ENCODE data around the gene MED12L.

MED12L gene

GRCh38 chr3:151350656-151351055 is 265.2 kb downstream of the MED12L start:
- no peak overlapping the region for H3K4me3 ChIP-seq (ENCODE audit: low read depth, low read length)
- no peak for TF ChIP-seq CTCF (IDR thresholded peaks at IDR 0.05; ENCODE audit: control insufficient read depth, extremely low read depth, insufficient read depth)
- DNase-seq (ENCODE audit: low read depth): no peak

GRCh38 chr3:151351219-151351618 is 265.8 kb downstream of the MED12L start:
- no peak for TF ChIP-seq CTCF (IDR thresholded peaks at IDR 0.05; ENCODE audit: control insufficient read depth, extremely low read depth, insufficient read depth)
- H3K4me3 ChIP-seq (ENCODE audit: low read depth, low read length): no peak overlapping the region
- DNase-seq (ENCODE audit: low read depth): no peak

DNA sequence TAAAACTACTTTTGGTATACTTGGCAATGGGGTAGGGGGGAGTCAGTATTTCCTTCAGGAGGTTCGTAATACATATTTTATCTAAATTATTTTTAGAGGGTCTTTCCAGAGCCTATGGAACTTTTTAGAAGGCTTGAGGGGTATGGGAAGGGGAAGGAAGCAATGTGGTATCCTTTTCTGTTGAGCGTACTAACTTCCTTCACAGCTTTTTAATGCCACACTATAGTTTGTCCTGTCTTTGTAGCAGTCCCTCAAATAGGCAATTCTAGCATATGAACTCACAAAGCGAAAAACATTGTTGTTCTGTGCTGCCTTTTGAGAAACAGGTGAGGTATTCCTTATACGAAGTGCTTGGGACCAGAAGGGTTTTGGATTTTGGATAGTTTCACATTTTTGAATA is 266.2 kb downstream of the MED12L start:
- no peak overlapping the region for H3K4me3 ChIP-seq (ENCODE audit: low read depth, low read length)
- no peak for DNase-seq (ENCODE audit: low read depth)
- no peak for TF ChIP-seq CTCF (IDR thresholded peaks at IDR 0.05; ENCODE audit: control insufficient read depth, extremely low read depth, insufficient read depth)

DNA sequence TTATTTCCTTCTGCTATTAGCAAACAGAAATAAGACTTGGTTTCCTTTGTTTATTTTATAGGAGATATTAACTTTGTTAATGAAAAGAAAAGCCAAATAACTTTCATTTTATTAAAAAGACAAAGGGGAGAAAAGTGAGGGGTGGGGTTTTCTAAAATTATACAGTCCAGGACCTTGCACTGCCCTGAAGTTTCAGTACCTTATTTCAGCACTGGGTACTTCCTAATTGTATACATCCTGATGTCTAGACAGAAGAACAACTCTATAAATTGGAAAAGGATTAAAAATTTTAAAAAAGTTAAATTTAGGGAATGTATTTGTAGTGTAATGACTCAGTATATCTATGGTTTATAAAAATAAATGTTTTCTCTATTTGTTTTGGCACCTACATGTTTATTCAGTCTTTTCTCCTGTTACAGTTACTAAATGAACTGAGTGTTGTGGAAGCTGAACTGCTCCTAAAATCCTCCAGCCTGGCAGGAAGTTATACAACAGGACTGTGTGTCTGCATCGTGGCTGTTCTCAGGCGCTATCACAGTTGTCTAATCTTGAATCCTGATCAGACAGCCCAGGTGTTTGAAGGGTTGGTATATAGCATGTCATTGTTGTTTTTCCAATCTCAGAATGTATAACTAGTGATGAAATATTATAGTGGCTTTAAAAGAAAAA is 271.5 kb downstream of the MED12L start:
- DNase-seq (ENCODE audit: low read depth): peak; percentile 7
- H3K4me3 ChIP-seq (ENCODE audit: low read depth, low read length): no peak overlapping the region
- no peak for TF ChIP-seq CTCF (IDR thresholded peaks at IDR 0.05; ENCODE audit: control insufficient read depth, extremely low read depth, insufficient read depth)

- DNase-seq (ENCODE audit: low read depth): no peak
- no peak overlapping the region for H3K4me3 ChIP-seq (ENCODE audit: low read depth, low read length)
- no peak for TF ChIP-seq CTCF (IDR thresholded peaks at IDR 0.05; ENCODE audit: control insufficient read depth, extremely low read depth, insufficient read depth)
These were observed 272.0 kb downstream of the MED12L start for GRCh38 chr3:151357463-151357850.

DNA sequence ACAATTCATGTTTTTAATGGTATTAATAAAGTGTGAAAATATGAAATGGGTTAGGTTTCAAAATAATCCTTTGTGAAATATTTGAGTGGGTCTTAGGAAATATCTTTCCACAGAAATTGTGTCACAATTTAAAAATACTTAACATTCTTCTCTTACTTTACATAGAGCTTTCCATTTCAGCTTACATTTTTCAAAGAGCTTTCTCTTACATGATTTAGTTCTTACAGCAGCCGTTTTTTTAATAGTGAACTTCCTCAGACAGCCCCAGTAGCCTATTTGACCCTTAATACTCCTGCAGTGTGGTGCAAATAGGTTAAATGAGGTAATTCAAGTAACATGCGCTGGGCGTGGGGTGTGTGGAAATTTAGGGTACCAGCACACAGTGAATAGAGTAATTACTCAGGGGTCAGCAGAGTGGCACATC is 277.3 kb downstream of the MED12L start:
- no peak for TF ChIP-seq CTCF (IDR thresholded peaks at IDR 0.05; ENCODE audit: control insufficient read depth, extremely low read depth, insufficient read depth)
- no peak for DNase-seq (ENCODE audit: low read depth)
- no peak overlapping the region for H3K4me3 ChIP-seq (ENCODE audit: low read depth, low read length)

DNA sequence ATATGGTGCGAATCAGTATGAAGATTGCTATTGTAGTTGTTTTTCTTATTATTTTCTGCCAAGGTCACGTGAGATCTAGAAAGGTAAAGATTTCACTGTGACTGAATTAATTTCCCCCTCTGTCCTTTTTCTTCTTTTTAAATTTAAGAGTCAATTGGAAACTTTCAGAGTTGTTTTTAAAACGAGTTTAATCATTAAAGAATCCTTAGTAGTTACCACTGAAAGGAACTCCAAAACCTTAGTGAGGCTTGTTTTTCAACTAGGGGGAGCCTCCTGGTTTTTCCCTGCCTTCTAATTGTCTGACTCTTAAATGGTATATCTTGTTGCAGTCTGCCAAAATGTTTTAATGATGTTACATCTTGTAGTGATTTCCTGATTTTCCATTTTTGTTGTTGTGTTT is 281.5 kb downstream of the MED12L start:
- H3K4me3 ChIP-seq (ENCODE audit: low read depth, low read length): no peak overlapping the region
- no peak for TF ChIP-seq CTCF (IDR thresholded peaks at IDR 0.05; ENCODE audit: control insufficient read depth, extremely low read depth, insufficient read depth)
- no peak for DNase-seq (ENCODE audit: low read depth)

Data from LNCaP clone FGC (cell line).